Fibroblast of pulmonary artery (primary cell): ENCODE results near the gene SLC5A5.

Experiments
- DNase-seq: peaks from one replicate; pipeline ENCODE4 v3.0.0-alpha.2; 2010; ENCODE audit warnings: low read depth
- H3K4me3 ChIP-seq: replicated peaks from 2 replicates; pipeline ENCODE4 v1.5.1; 2011; ENCODE audit warnings: low read depth, mild to moderate bottlenecking, control low read depth, low read length, moderate library complexity
- CTCF ChIP-seq: IDR thresholded peaks from 2 replicates; pipeline ENCODE4 v1.5.1; 2011; ENCODE audit warnings: mild to moderate bottlenecking, control low read depth, low read length, inconsistent platforms; ENCODE audit errors: missing control alignments

The SLC5A5 gene

DNA sequence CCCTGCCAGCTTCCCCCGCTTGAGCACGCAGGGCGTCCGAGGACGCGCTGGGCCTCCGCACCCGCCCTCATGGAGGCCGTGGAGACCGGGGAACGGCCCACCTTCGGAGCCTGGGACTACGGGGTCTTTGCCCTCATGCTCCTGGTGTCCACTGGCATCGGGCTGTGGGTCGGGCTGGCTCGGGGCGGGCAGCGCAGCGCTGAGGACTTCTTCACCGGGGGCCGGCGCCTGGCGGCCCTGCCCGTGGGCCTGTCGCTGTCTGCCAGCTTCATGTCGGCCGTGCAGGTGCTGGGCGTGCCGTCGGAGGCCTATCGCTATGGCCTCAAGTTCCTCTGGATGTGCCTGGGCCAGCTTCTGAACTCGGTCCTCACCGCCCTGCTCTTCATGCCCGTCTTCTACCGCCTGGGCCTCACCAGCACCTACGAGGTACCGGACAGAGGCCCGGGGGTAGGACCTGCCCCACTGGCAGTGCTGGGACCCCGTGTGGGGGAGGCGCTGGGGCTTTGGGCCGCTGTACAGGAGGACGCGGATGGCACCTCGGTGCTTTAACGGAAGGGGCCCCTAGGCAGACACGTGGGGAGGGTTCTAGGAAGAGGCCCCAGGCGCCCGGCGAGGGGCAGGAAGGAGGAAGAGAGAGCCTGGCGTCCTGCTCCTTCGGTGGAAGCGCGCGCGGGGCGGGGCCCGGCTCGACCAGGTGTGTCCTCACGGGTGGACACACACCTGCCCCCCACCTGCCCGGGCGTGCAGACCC, 681 bp downstream of the SLC5A5 start:
- H3K4me3 ChIP-seq, result no peak overlapping the region
- no peak for DNase-seq
- TF ChIP-seq CTCF, result no peak

- no peak for TF ChIP-seq CTCF
- no peak overlapping the region for H3K4me3 ChIP-seq
- DNase-seq, result no peak
Observed at GRCh38 chr19:17873786-17874757, 2.3 kb downstream of the SLC5A5 start.

DNA sequence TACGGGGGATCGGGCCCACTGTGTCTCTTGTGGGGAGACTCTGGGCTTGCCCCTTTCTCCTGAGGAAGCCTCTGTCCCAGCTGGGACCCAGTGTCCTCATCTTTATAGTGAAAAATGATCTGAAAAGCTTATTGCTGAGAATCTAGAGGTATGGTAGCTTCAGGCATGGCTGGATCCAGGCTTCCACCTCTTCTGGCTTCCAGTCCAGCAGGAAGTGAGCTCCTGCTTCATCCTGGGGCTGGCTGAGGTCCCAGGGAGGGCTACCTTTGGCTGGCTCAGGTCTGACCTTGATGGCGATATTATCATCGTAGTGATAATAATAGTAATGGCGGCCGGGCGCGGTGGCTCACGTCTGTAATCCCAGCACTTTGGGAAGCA, 3.0 kb downstream of the SLC5A5 start:
- no peak for TF ChIP-seq CTCF
- H3K4me3 ChIP-seq, result no peak overlapping the region
- no peak for DNase-seq

- TF ChIP-seq CTCF, result no peak
- H3K4me3 ChIP-seq, result no peak overlapping the region
- no peak for DNase-seq
Observed at GRCh38 chr19:17877696-17878095, 6.0 kb downstream of the SLC5A5 start.

- no peak for TF ChIP-seq CTCF
- no peak overlapping the region for H3K4me3 ChIP-seq
- DNase-seq, result no peak
Observed at GRCh38 chr19:17879466-17879865, 7.7 kb downstream of the SLC5A5 start.

DNA sequence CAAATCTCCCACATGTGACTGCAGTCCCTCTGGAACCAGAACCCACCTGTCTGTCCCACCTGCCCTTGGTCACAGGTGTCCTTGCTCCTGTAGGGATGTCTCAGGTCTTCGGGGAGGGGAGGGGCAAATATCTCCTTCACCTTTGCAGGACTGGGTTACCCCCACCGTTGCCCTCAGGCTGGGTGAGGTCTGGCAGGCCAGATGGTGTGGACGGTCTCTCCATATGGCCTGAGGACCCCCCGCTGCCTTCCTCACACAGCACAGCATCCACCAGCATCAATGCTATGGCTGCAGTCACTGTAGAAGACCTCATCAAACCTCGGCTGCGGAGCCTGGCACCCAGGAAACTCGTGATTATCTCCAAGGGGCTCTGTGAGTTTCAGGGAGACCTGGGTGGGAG, 10.0 kb downstream of the SLC5A5 start:
- no peak for TF ChIP-seq CTCF
- no peak for DNase-seq
- no peak overlapping the region for H3K4me3 ChIP-seq
